HTERT RPE-1 (cell line): ENCODE results near the gene GH2.
"Not testable (repeated sequence)": the region's sequence is repeated elsewhere in the genome, so short reads cannot be mapped to it uniquely, and the experiment has no call there.

Source experiments
- in situ Hi-C: fragments of 300-500 bp; cut with MboI; formaldehyde crosslinking; loops from 4 replicates; pipeline ENCODE4 v1.14.3; 2020; ENCODE audit warnings: low sequenced_read_pairs

Gene GH2

GRCh38 chr17:63911657-63912100, 29.9 kb upstream of the GH2 start:
- in situ Hi-C loops, result no loop called here

DNA sequence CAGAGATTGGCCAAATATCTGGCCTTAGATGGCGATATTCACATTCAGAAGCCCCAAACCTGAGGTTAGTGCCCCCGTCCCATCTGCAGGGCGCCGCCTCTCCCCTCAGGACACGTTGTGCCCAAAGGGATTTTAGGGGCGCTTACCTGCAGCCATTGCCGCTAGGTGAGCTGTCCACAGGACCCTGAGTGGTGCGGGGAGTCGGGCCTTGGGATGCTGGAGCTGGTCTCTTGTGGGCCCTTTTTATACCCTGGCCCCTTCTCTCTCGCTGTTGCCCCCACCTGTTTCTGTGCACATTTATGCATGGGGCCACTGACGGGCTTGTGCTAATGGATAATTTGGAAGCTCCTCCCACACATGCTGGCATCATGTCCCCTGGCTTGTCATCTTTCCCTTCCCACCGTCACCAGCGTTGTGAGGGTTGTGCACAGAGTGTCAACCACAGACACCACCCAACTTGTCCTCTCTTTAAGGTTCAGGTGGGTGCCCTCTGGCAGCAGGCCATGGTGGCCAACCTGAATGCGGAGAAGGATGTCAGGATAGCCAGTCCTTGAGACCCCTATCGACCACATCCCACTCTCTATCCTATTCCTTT, 29.4 kb upstream of the GH2 start, which contains the start of gene CSHL1:
Gene CSHL1 (minus strand): TSS at position 218 of the 595 bp plus-strand sequence. CDS start 62 bp downstream, at position 156.
- in situ Hi-C loops, result no loop called here

DNA sequence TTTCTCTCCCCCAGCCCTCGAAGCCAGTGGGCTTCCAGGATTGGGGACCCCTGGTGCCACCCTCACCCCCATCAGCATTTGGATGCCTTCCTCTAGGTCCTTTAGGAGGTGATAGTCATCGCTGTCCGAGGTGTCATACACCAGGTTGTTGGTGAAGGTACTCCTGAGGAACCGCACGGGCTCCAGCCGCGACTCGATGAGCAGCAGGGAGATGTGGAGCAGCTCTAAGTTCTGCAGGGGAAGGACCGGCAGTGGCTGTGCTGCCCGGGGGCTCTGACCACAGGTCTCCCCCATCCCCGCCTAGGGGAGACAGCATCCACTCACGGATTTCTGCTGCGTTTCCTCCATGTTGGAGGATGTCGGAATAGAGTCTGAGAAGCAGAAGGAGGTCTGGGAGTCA, 28.4 kb upstream of the GH2 start:
- in situ Hi-C loops, result no loop called here

DNA sequence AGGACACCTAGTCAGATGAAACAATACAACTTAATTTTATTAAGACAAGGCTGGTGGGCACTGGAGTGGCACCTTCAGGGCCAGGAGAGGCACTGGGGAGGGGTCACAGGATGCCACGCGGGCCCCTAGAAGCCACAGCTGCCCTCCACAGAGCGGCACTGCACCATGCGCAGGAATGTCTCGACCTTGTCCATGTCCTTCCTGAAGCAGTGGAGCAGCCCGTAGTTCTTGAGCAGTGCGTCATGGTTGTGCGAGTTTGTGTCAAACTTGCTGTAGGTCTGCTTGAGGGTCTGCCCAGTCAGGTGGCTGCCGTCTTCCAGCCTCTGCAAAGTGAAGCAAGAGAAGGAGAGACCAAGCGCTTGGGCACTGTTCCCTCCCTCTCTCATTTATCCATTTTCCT, 27.8 kb upstream of the GH2 start:
- in situ Hi-C loops, result not testable (repeated sequence)

DNA sequence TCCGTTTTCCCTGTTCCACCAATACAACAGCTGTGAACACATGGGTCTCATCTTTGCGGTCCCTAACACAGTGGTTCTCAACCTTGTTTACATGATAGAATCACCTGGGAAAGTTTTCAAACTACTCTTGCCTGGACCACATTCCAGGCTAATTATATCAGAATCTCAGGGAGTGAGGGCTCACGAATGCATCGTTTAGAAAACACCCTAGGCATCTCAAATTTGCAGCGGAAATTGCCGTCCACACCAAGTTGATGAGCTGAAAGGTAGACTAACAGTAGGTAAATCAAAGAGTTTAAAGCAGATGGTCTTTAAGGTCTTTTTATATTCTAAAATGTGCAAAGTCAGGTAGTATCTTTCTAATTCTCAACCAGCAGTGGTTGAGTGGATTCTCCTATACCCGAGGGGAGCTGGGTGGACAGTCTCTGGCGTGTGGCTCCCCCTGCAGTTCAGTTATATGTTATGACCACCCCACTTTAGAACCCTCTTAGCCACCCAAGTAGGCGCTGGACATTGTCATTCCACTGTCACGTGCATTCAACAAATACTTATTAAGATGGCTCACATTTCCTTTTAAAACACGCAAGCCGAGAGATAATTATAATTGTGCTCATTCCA, 25.5 kb upstream of the GH2 start:
- in situ Hi-C loops, result not testable (repeated sequence)

DNA sequence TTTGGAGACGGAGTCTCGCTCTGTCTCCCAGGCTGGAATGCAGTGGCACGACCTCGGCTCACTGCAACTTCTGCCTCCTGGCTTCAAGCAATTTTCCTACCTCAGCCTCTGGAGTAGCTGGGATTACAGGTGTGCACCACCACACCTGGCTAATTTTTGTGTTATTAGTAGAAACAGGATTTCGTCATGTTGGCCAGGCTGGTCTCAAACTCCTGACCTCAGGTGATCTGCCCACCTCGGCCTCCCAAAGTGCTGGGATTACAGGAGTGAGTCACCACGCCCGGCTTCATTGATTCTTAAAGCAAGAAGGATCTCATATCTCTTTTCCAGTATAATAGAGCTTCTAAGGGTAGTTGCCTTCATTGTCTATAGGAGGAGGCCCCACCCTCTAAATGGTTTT, 23.1 kb upstream of the GH2 start:
- in situ Hi-C loops, result not testable (repeated sequence)

GRCh38 chr17:63903787-63904201, 22.1 kb upstream of the GH2 start:
- in situ Hi-C loops, result not testable (repeated sequence)

GRCh38 chr17:63901971-63902370, 20.2 kb upstream of the GH2 start:
- in situ Hi-C loops, result not testable (repeated sequence)

GRCh38 chr17:63898899-63899798, 17.4 kb upstream of the GH2 start:
- in situ Hi-C loops, result not testable (repeated sequence)

GRCh38 chr17:63896524-63897354, 15.0 kb upstream of the GH2 start, which contains the start of gene CSH1:
Gene CSH1, minus strand, starts transcription at chr17:63896574. Its CDS starts 63 bp downstream, at chr17:63896511.
- in situ Hi-C loops, result not testable (repeated sequence)

- in situ Hi-C loops, result not testable (repeated sequence)
Observed at GRCh38 chr17:63894821-63895220, 13.1 kb upstream of the GH2 start.

- in situ Hi-C loops, result not testable (repeated sequence)
Observed at GRCh38 chr17:63894021-63894420, 12.3 kb upstream of the GH2 start.

- in situ Hi-C loops, result not testable (repeated sequence)
Observed at GRCh38 chr17:63892316-63893037, 10.7 kb upstream of the GH2 start.

- in situ Hi-C loops, result not testable (repeated sequence)
Observed at GRCh38 chr17:63889026-63889848, 7.5 kb upstream of the GH2 start.

- in situ Hi-C loops, result not testable (repeated sequence)
Observed at GRCh38 chr17:63885119-63885518, 3.4 kb upstream of the GH2 start.

DNA sequence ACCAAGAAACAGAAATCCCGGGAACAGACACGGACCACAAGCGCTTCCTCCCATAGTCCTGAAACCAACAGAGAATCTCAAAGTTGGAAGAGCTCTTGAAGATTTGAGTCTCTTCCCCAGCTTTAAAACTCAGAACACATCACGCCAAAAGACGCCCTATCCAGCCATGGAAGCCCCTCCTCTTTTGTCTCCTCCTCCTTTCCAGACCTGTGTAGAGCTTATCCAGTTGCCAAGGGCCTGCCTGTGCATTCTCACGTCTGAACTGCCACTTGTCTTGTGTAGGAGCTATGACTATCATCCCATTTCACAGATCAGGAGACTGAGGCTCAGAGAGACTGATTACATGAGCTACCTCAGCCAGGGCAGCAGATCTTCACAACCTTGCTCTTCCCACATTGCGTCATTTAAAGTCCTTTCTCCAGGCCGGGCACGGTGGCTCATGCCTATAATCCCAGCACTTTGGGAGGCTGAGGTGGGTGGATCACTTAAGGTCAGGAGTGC, 932 bp upstream of the GH2 start:
- in situ Hi-C loops, result not testable (repeated sequence)

DNA sequence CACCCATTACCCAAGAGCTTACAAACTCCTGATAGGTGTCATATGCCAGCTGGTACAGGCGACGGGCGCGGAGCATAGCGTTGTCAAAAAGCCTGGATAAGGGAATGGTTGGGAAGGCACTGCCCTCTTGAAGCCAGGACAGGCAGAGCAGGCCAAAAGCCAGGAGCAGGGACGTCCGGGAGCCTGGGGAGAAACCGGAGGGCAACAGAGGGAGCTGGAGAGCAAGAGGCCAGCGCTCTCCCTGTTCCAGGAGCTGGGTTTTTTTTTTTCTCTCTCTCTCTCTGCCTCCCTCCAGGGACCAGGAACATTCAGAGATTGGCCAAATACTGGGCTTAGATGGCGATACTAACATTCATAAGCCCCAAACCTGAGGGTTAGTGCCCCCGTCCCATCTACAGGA, 407 bp downstream of the GH2 start:
- in situ Hi-C loops, result not testable (repeated sequence)

- in situ Hi-C loops, result no loop called here
Observed at GRCh38 chr17:63880706-63881105, 1.0 kb downstream of the GH2 start.

DNA sequence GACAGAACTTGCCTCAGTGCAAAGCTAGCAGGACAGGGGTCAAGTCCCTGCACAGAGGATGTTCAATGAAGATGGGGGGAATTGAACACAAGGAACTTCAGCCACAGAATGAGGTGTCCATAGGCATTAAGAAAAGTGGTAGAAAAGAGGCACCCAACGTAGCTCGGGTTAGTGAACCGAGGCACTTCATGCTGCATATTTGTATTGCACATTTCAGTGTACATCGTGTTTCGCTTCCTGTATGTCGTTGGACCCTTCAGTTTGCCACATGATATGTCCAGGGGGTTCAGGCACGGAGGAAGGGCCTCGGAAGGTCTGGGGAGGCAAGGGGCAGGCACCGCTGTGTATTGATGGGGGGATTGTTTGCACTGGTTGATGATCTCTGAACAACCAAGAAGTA, 3.3 kb downstream of the GH2 start:
- in situ Hi-C loops, result not testable (repeated sequence)
